ENCODE data around the gene BBS1.
A peak's percentile ranks its signal among the peaks of the same experiment; 100 is the strongest.

Gene BBS1

DNA sequence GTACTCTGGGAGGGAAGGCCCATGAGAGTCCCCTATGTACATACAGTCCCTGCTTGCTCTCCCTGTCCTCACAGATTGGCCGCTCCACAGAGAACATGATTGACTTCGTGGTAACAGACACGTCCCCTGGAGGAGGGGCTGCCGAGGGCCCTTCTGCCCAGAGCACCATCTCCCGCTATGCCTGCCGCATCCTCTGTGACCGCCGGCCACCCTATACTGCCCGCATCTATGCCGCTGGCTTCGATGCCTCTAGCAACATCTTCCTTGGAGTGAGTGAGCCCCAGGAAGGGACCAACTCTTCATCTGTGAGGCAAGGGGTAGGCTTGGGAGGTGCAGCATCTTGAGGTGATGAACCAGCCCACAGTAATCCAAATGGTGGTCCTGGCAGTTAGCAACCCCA is 37.3 kb upstream of the BBS1 start:
- Mint-ChIP-seq H3K36me3 (ENCODE audit: low read depth) (no peaks in the 10 kb centered on the region), H3K4me3 (no peak overlapping the region), H3K4me1 (peaks cover 14% of the 10 kb centered on the region), H3K27me3 (no peaks in the 10 kb centered on the region), H3K27ac (no peak overlapping the region), H3K9me3 (no peaks in the 10 kb centered on the region)
- ATAC-seq (no peak), DNase-seq (no peak)

DNA sequence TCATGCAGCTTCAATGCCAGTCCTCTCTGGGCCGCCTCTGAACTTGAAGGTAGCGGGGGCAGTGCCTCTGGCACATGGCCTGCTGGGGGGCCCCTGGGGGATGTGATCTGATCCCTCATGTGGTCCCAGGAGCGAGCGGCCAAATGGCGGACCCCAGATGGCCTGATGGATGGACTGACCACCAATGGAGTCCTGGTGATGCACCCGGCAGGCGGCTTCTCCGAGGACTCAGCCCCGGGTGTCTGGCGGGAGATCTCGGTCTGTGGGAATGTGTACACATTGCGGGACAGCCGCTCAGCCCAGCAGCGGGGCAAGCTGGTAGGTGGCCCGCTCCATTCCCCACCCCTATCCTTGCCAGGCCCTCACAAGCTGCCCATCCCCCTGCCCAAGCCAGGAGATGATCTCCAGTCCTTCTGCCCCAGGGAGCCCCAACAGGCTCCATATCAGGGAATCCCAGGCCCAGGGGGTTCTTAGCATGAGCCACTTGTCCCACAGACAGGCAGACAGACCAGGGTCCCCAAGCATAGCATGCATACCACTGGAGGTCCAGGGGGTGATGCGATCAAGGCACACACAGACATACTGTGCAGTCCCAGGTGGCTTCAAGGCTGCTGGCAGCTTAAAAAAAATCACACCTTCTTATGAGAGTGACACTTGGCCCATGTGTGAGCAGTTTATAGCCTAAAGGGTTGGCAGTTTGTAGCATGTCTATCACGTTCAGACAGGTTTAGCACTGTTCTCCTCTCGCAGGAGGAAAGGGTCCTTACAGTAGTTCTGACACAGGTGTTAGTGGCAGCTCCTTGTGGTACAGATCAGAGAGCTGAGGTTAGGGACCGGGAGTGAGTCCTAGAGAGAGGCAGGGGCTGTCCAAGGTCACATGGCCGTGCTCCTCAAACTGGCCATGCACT is 36.6 kb upstream of the BBS1 start:
- H3K9me3 Mint-ChIP-seq, result no peaks in the 10 kb centered on the region
- no peaks in the 10 kb centered on the region for H3K27me3 Mint-ChIP-seq
- peaks cover 13% of the 10 kb centered on the region for H3K4me1 Mint-ChIP-seq
- H3K27ac Mint-ChIP-seq, result no peak overlapping the region
- no peak for DNase-seq
- no peak overlapping the region for H3K4me3 Mint-ChIP-seq
- no peak for ATAC-seq
- no peaks in the 10 kb centered on the region for H3K36me3 Mint-ChIP-seq (ENCODE audit: low read depth)

GRCh38 chr11:66475349-66476172 is 34.9 kb upstream of the BBS1 start:
- peaks cover 14% of the 10 kb centered on the region for H3K4me1 Mint-ChIP-seq
- H3K4me3 Mint-ChIP-seq, result no peak overlapping the region
- no peaks in the 10 kb centered on the region for H3K9me3 Mint-ChIP-seq
- H3K27ac Mint-ChIP-seq, result no peak overlapping the region
- no peaks in the 10 kb centered on the region for H3K27me3 Mint-ChIP-seq
- DNase-seq (no peak), ATAC-seq (no peak)
- no peaks in the 10 kb centered on the region for H3K36me3 Mint-ChIP-seq (ENCODE audit: low read depth)

- Mint-ChIP-seq H3K4me3 (no peak overlapping the region), H3K4me1 (peaks cover 15% of the 10 kb centered on the region), H3K27me3 (no peaks in the 10 kb centered on the region), H3K9me3 (no peaks in the 10 kb centered on the region), H3K36me3 (ENCODE audit: low read depth) (no peaks in the 10 kb centered on the region), H3K27ac (no peak overlapping the region)
- no peak for DNase-seq
- no peak for ATAC-seq
Observed at GRCh38 chr11:66476173-66476840, 34.1 kb upstream of the BBS1 start.

GRCh38 chr11:66476841-66477251 is 33.6 kb upstream of the BBS1 start:
- DNase-seq (no peak), ATAC-seq (no peak)
- Mint-ChIP-seq H3K4me1 (peaks cover 17% of the 10 kb centered on the region), H3K36me3 (ENCODE audit: low read depth) (no peaks in the 10 kb centered on the region), H3K4me3 (no peak overlapping the region), H3K27ac (no peak overlapping the region), H3K27me3 (no peaks in the 10 kb centered on the region), H3K9me3 (no peaks in the 10 kb centered on the region)

DNA sequence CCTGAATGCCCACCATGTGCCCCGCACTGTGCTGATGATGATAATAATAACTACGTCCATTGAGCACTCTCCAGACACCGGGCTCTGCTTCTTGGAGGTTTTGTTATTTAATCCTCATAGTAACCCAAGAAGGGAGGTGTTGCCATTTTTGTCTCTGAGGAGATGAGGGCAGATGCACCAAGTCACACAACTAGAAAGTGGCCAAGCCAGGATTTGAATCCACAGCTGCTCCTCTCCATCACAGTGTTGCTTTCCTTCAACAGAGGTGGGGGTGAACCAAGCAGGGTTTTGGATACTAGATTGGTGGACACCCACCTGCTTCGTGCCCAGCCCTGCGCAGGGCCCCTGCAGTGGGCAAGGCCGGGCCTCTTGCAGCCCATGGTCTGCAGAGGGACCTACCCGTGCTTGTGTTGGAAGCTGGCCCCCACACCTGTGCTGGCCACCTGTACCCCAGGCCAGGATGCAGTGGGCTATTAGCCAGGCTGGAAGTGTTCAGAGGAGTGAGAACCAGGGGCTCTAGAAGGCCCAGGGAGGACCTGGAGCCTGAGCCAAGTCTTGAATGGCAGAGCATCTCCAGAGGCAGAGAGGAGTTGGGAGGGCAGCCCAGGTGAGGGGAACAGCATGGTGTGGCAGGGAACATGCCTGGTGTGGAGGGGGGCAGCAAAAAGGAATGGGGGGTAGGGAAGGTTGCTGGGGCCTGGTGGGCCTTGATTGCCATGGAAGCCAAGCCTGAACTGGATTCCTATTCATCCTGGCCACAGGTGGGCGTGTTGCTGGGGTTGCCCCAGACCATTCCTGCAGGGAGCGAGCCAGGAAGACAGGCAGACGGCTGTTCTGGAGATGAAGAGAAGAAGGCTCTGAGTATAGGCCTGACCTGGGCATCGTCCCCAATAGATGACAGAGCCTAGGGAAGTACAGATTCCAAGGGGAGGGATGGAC is 32.9 kb upstream of the BBS1 start:
- H3K9me3 Mint-ChIP-seq, result no peaks in the 10 kb centered on the region
- no peaks in the 10 kb centered on the region for H3K27me3 Mint-ChIP-seq
- H3K36me3 Mint-ChIP-seq (ENCODE audit: low read depth), result peaks cover 1% of the 10 kb centered on the region
- H3K4me3 Mint-ChIP-seq, result no peak overlapping the region
- DNase-seq (no peak), ATAC-seq (no peak)
- peaks cover 21% of the 10 kb centered on the region for H3K4me1 Mint-ChIP-seq
- no peak overlapping the region for H3K27ac Mint-ChIP-seq

DNA sequence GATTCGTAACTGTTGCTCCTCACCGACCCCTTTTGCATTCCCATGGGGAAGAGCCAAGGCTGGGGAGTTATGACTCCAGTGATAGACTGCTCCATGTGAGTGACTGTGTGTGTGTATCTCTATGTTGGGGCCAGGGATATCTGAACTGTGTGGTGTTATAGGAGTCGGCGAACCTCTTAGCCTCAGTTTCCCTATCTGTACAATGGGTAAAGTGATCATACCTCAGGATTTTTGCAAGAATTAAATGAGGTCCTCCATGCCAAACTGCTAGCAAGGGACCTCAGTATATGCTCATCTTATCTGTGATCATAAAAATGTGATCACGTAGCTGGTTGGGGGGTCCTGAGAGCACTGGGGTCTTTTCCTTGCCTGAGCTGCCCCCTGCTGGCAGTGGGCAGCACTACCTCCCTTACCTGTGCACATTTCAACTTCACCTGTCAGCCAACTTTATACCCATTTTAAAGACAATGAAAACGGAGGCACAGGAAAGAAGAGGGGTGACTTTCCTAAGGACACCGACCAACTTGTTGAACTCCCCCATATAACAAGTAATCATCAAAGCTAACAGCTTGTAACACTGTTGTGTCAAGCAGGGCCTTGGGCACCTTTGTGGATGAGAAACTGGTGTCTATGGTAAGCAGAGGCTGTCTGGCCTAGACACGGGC is 31.6 kb upstream of the BBS1 start:
- peak overlapping the region; percentile 84 for H3K27ac Mint-ChIP-seq
- peaks cover 3% of the 10 kb centered on the region for H3K36me3 Mint-ChIP-seq (ENCODE audit: low read depth)
- H3K4me1 Mint-ChIP-seq, result peaks cover 26% of the 10 kb centered on the region
- no peaks in the 10 kb centered on the region for H3K27me3 Mint-ChIP-seq
- H3K4me3 Mint-ChIP-seq, result peak overlapping the region; percentile 88
- no peaks in the 10 kb centered on the region for H3K9me3 Mint-ChIP-seq
- DNase-seq, result peak; percentile 63
- no peak for ATAC-seq

GRCh38 chr11:66479394-66480116 is 30.9 kb upstream of the BBS1 start:
- peak; percentile 23 for DNase-seq
- H3K27me3 Mint-ChIP-seq, result no peaks in the 10 kb centered on the region
- H3K36me3 Mint-ChIP-seq (ENCODE audit: low read depth), result peaks cover 4% of the 10 kb centered on the region
- no peaks in the 10 kb centered on the region for H3K9me3 Mint-ChIP-seq
- peak overlapping the region; percentile 84 for H3K27ac Mint-ChIP-seq
- H3K4me1 Mint-ChIP-seq, result peaks cover 26% of the 10 kb centered on the region
- no peak for ATAC-seq
- H3K4me3 Mint-ChIP-seq, result peak overlapping the region; percentile 88

DNA sequence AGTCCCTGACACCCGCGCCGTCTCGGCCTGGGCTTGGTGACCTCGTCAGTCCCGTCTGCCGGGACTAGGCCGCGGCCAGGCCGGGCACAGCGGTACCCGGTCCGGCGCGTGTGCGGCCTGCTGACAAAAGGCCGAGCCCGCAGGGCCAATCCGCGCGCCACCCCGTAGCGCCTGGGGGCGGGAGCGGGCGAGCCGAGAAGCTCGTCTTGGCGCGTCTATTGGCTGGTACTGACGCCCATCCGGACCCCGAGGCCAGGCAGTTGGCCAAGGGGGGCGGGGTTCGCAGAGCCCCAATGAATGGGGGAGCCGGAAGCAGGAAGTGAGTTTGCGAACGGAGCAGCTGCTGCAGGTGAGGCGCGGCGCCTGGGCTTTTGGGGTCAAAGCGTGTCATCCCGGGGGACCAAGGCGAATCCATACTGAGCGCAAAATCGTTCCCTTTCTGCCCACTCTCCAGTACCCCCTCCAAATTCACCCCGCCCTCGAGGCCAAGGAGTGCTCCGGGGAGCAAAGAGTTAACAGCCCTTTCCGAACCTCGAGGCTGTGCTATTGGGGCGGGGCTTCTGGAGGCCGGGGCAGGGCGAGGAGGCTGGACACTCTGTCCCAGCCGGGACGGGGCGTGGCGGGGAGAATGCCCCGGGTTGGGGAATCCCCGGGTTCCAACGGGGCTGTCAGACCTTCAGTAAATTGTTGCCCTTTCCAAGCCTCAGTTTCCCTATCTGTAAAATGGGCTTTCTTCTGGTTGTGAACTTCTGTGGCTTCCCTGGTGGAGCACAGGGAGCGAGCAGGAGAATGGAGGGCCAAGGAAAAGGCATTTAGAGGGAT is 30.1 kb upstream of the BBS1 start, which contains the start of gene DPP3:
Gene DPP3, plus strand, starts transcription at position 318 of the 822 bp plus-strand sequence. CDS start 1,767 bp downstream, outside the sequence.
- no peaks in the 10 kb centered on the region for H3K27me3 Mint-ChIP-seq
- H3K4me3 Mint-ChIP-seq, result peak within 1 kb of the TSS; percentile 88
- H3K36me3 Mint-ChIP-seq (ENCODE audit: low read depth), result peaks cover 6% of the 10 kb centered on the region
- H3K27ac Mint-ChIP-seq, result peak within 1 kb of the TSS; percentile 84
- H3K9me3 Mint-ChIP-seq, result no peaks in the 10 kb centered on the region
- H3K4me1 Mint-ChIP-seq, result peaks cover 26% of the 10 kb centered on the region
- ATAC-seq, result peak; percentile 96
- peak; percentile 97 for DNase-seq

GRCh38 chr11:66484806-66485380 is 25.5 kb upstream of the BBS1 start:
- peaks cover 13% of the 10 kb centered on the region for H3K36me3 Mint-ChIP-seq (ENCODE audit: low read depth)
- peaks cover 19% of the 10 kb centered on the region for H3K4me1 Mint-ChIP-seq
- no peaks in the 10 kb centered on the region for H3K27me3 Mint-ChIP-seq
- H3K4me3 Mint-ChIP-seq, result no peak overlapping the region
- H3K9me3 Mint-ChIP-seq, result no peaks in the 10 kb centered on the region
- no peak for ATAC-seq
- DNase-seq, result no peak
- H3K27ac Mint-ChIP-seq, result no peak overlapping the region

GRCh38 chr11:66488957-66489356 is 21.5 kb upstream of the BBS1 start:
- Mint-ChIP-seq H3K27ac (no peak overlapping the region), H3K4me1 (no peaks in the 10 kb centered on the region), H3K27me3 (no peaks in the 10 kb centered on the region), H3K4me3 (no peak overlapping the region), H3K9me3 (no peaks in the 10 kb centered on the region), H3K36me3 (ENCODE audit: low read depth) (peaks cover 16% of the 10 kb centered on the region)
- no peak for DNase-seq
- no peak for ATAC-seq

- Mint-ChIP-seq H3K27me3 (no peaks in the 10 kb centered on the region), H3K4me3 (no peak overlapping the region), H3K27ac (no peak overlapping the region), H3K4me1 (no peaks in the 10 kb centered on the region), H3K9me3 (no peaks in the 10 kb centered on the region), H3K36me3 (ENCODE audit: low read depth) (peaks cover 18% of the 10 kb centered on the region)
- DNase-seq (no peak), ATAC-seq (no peak)
Observed at GRCh38 chr11:66489636-66490035, 20.8 kb upstream of the BBS1 start.
